Common myeloid progenitor, CD34-positive (primary cell): ENCODE data around the gene ITGA6.

ENCODE experiments used
- CTCF ChIA-PET: fragments of 350-600 bp; sonication (Branson Sonifier 250); formaldehyde crosslinking; loops from one replicate; lab custom pipeline; 2021; ENCODE audit warnings: antibody characterized with exemption; lab: Charles Lee
- POLR2A ChIA-PET: fragments of 350-600 bp; sonication (Branson Sonifier 250); formaldehyde crosslinking; loops from one replicate; lab custom pipeline; 2021; ENCODE audit warnings: antibody characterized with exemption; lab: Charles Lee
- DNase-seq, 3 donors: peaks; one replicate each; pipeline versions ENCODE4 v3.0.0 to v3.0.0-alpha.2; 2013
- H3K27ac ChIP-seq, 2 experiments: 1 replicate in 1 of 2; 2 replicates in 1 of 2; pipeline ENCODE4 v1.7.0; 2013; ENCODE audit warnings: inconsistent platforms in 2 of 2, low read length in 2 of 2, mild to moderate bottlenecking in 2 of 2, low read depth in 1 of 2, moderate library complexity in 1 of 2; ENCODE audit not compliant: severe bottlenecking in 2 of 2, insufficient read depth in 1 of 2, poor library complexity in 1 of 2
- H3K27me3 ChIP-seq, 5 experiments: replicated peaks in 2 of 5; 1 replicate in 3 of 5; 2 replicates in 2 of 5; pipeline versions ENCODE4 v1.6.1 to v1.7.0; 2013; ENCODE audit warnings: low read length in 4 of 5, mild to moderate bottlenecking in 2 of 5, moderate library complexity in 2 of 5, inconsistent platforms in 1 of 5; ENCODE audit not compliant: insufficient read depth in 5 of 5, control insufficient read depth in 4 of 5
- H3K36me3 ChIP-seq, 4 experiments: 1 replicate in 2 of 4; 2 replicates in 2 of 4; pipeline versions ENCODE4 v1.6.1 to v1.7.0; 2013; ENCODE audit warnings: low read length in 3 of 4, control low read depth in 1 of 4, mild to moderate bottlenecking in 1 of 4; ENCODE audit not compliant: control insufficient read depth in 4 of 4, insufficient read depth in 4 of 4
- H3K4me1 ChIP-seq, 4 experiments: 1 replicate in 3 of 4; 2 replicates in 1 of 4; pipeline versions ENCODE4 v1.6.1 to v1.7.1; 2013; ENCODE audit warnings: low read length in 3 of 4, mild to moderate bottlenecking in 3 of 4, control low read depth in 1 of 4, inconsistent platforms in 1 of 4, moderate library complexity in 1 of 4; ENCODE audit not compliant: control insufficient read depth in 4 of 4, insufficient read depth in 4 of 4; ENCODE audit errors: control extremely low read depth in 1 of 4
- H3K4me3 ChIP-seq, 7 experiments: 1 replicate in 4 of 7; 2 replicates in 3 of 7; pipeline versions ENCODE4 v1.5.1 to v1.7.0; 2013; ENCODE audit warnings: mild to moderate bottlenecking in 7 of 7, low read length in 6 of 7, moderate library complexity in 6 of 7, inconsistent platforms in 2 of 7, low read depth in 2 of 7, control low read depth in 1 of 7; ENCODE audit not compliant: insufficient read depth in 4 of 7, control insufficient read depth in 1 of 7; ENCODE audit errors: extremely low read depth in 1 of 7
- H3K9me3 ChIP-seq, 5 experiments: 1 replicate in 4 of 5; 2 replicates in 1 of 5; pipeline versions ENCODE4 v1.6.1 to v1.7.1; 2013; ENCODE audit warnings: low read length in 4 of 5, mild to moderate bottlenecking in 2 of 5, inconsistent platforms in 1 of 5, low read depth in 1 of 5, moderate library complexity in 1 of 5; ENCODE audit not compliant: control insufficient read depth in 4 of 5, insufficient read depth in 2 of 5; ENCODE audit errors: control extremely low read depth in 1 of 5
- WGBS: methylation state at CpG from one replicate; pipeline ENCODE4 v1.1.5; 2013; ENCODE audit not compliant: insufficient coverage; 5-methylcytosine and 5-hydroxymethylcytosine counted together

The ITGA6 gene

GRCh38 chr2:172428832-172429210 is 1.4 kb downstream of the ITGA6 start:
- Histone ChIP-seq H3K9me3 (no peaks in the 10 kb centered on the region), H3K36me3 (no peaks in the 10 kb centered on the region), H3K4me3 (peak overlapping the region; percentile 73 to 89 (median 83)), H3K4me1 (peaks cover 22 to 62% (median 43%) of the 10 kb centered on the region in 4 experiments), H3K27me3 (no peaks in the 10 kb centered on the region), H3K27ac (no peak overlapping the region)
- 4% methylated on average over 9 of the region's 9 CpGs for WGBS
- CTCF ChIA-PET: interaction anchor here (0.9 to 30.2 kb wide), 8 partner anchors 11 to 256 kb away, joined by 3 to 515 read pairs (median 6); no protein-coding TSS in a partner anchor
- peak in 1 of 3 donors; percentile 42 for DNase-seq
- POLR2A ChIA-PET: interaction anchor here (0.7 to 1.2 kb wide), 2 partner anchors 11 to 34 kb away, joined by 3 read pairs; no protein-coding TSS in a partner anchor

- no peaks in the 10 kb centered on the region for H3K9me3 ChIP-seq
- DNase-seq: peak in 2 of 3 donors; percentile 47 to 59
- no peaks in the 10 kb centered on the region for H3K27me3 ChIP-seq
- ChIA-PET CTCF (interaction anchor here (0.9 to 30.2 kb wide), 11 partner anchors 11 to 257 kb away, joined by 3 to 515 read pairs (median 6); no protein-coding TSS in a partner anchor), POLR2A (interaction anchor here (0.7 to 1.2 kb wide), 4 partner anchors 11 to 194 kb away, joined by 3 read pairs; no protein-coding TSS in a partner anchor)
- 2% methylated on average over 7 of the region's 9 CpGs for WGBS
- no peak overlapping the region for H3K27ac ChIP-seq
- H3K4me3 ChIP-seq: peak overlapping the region in 6 of 7 experiments; percentile 73 to 87 (median 80)
- H3K36me3 ChIP-seq: no peaks in the 10 kb centered on the region
- peaks cover 25 to 68% (median 49%) of the 10 kb centered on the region in 4 experiments for H3K4me1 ChIP-seq
Observed at GRCh38 chr2:172429301-172429968, 2.0 kb downstream of the ITGA6 start.

GRCh38 chr2:172430027-172430426 is 2.6 kb downstream of the ITGA6 start:
- WGBS: no CpG with 5 or more reads among the region's 1 CpG
- Histone ChIP-seq H3K27ac (no peak overlapping the region), H3K27me3 (no peaks in the 10 kb centered on the region), H3K4me1 (peaks cover 29 to 74% (median 55%) of the 10 kb centered on the region in 4 experiments), H3K36me3 (no peaks in the 10 kb centered on the region), H3K9me3 (no peaks in the 10 kb centered on the region), H3K4me3 (peak overlapping the region in 4 of 7 experiments; percentile 77 to 87 (median 84))
- ChIA-PET POLR2A (no interaction called here), CTCF (interaction anchor here (1.0 to 30.2 kb wide), 10 partner anchors 12 to 257 kb away, joined by 3 to 515 read pairs (median 6); no protein-coding TSS in a partner anchor)
- no peak for DNase-seq

GRCh38 chr2:172430678-172431077 is 3.3 kb downstream of the ITGA6 start:
- H3K4me3 ChIP-seq: no peak overlapping the region
- no peaks in the 10 kb centered on the region for H3K36me3 ChIP-seq
- CTCF ChIA-PET: interaction anchor here (1.2 to 30.2 kb wide), 7 partner anchors 8 to 204 kb away, joined by 3 to 515 read pairs (median 6); no protein-coding TSS in a partner anchor
- no peaks in the 10 kb centered on the region for H3K9me3 ChIP-seq
- H3K27me3 ChIP-seq: no peaks in the 10 kb centered on the region
- no peak for DNase-seq
- POLR2A ChIA-PET: no interaction called here
- no CpG with 5 or more reads among the region's 3 CpGs for whole genome bisulfite sequencing
- H3K27ac ChIP-seq: no peak overlapping the region
- H3K4me1 ChIP-seq: peaks cover 31 to 80% (median 60%) of the 10 kb centered on the region in 4 experiments

GRCh38 chr2:172431463-172431862 is 4.1 kb downstream of the ITGA6 start:
- POLR2A ChIA-PET: no interaction called here
- H3K4me1 ChIP-seq: peaks cover 32 to 87% (median 65%) of the 10 kb centered on the region in 4 experiments
- CTCF ChIA-PET: interaction anchor here (1.2 to 30.2 kb wide), 4 partner anchors 9 to 205 kb away, joined by 3 to 515 read pairs (median 48); no protein-coding TSS in a partner anchor
- WGBS: 28% methylated on average over 4 of the region's 4 CpGs
- H3K27me3 ChIP-seq: no peaks in the 10 kb centered on the region
- no peaks in the 10 kb centered on the region for H3K9me3 ChIP-seq
- H3K36me3 ChIP-seq: no peaks in the 10 kb centered on the region
- no peak overlapping the region for H3K4me3 ChIP-seq
- DNase-seq: peak in 2 of 3 donors; percentile 46 to 55
- no peak overlapping the region for H3K27ac ChIP-seq

GRCh38 chr2:172431993-172432392 is 4.6 kb downstream of the ITGA6 start:
- no peaks in the 10 kb centered on the region for H3K36me3 ChIP-seq
- DNase-seq: no peak
- H3K27me3 ChIP-seq: no peaks in the 10 kb centered on the region
- ChIA-PET CTCF (interaction anchor here (1.2 to 30.2 kb wide), 5 partner anchors 10 to 205 kb away, joined by 3 to 515 read pairs (median 6); no protein-coding TSS in a partner anchor), POLR2A (no interaction called here)
- no CpG with 5 or more reads among the region's 2 CpGs for WGBS
- H3K4me1 ChIP-seq: peaks cover 33 to 88% (median 66%) of the 10 kb centered on the region in 4 experiments
- H3K9me3 ChIP-seq: no peaks in the 10 kb centered on the region
- no peak overlapping the region for H3K27ac ChIP-seq
- no peak overlapping the region for H3K4me3 ChIP-seq
